B cell (primary cell): ENCODE data around the gene KLHL22. TPM values are rescaled to one million over a fixed set of nuclear protein-coding genes. Genes with fewer than 3 reads are reported as not detected.

Experiments used
- ATAC-seq: fragments of 200-7000 bp; cut with Tn5 transposase; one replicate; pipeline ENCODE4 v1.10.0; 2021; ENCODE audit warnings: low read depth, mild to moderate bottlenecking, moderate number of reproducible peaks, moderate library complexity
- CTCF ChIA-PET: fragments of 350-600 bp; sonication (Branson Sonifier 250); formaldehyde crosslinking; loops from one replicate; lab custom pipeline; 2021; ENCODE audit warnings: antibody characterized with exemption, inconsistent platforms; lab: Charles Lee
- POLR2A ChIA-PET: fragments of 350-600 bp; sonication (Branson Sonifier 250); formaldehyde crosslinking; loops from one replicate; lab custom pipeline; 2021; ENCODE audit warnings: antibody characterized with exemption; lab: Charles Lee
- DNase-seq: peaks from one replicate; pipeline ENCODE4 v3.0.0; 2013
- H2AFZ ChIP-seq: 2 replicates; pipeline ENCODE4 v1.6.1; 2012; ENCODE audit warnings: mild to moderate bottlenecking, low read depth, low read length; ENCODE audit not compliant: insufficient read depth, poor library complexity, severe bottlenecking
- H3K27ac ChIP-seq, 2 donors: 1 replicate in 1 of 2; 2 replicates in 1 of 2; pipeline ENCODE4 v1.5.1; 2012 to 2013; ENCODE audit warnings: low read length in 2 of 2, mild to moderate bottlenecking in 2 of 2, moderate library complexity in 1 of 2
- H3K27me3 ChIP-seq, 4 experiments: fragments of 200-600 bp in 1 of 4; sonication (generic) in 1 of 4; replicated peaks in 1 of 4; 1 replicate in 2 of 4; 2 replicates in 2 of 4; pipeline versions ENCODE4 v1.6.1 to v1.7.0; 2013 to 2016; ENCODE audit warnings: low read length in 3 of 4, mild to moderate bottlenecking in 2 of 4, mixed read lengths in 1 of 4, moderate library complexity in 1 of 4; ENCODE audit not compliant: insufficient read depth in 4 of 4, control insufficient read depth in 3 of 4; ENCODE audit errors: control extremely low read depth in 1 of 4
- H3K36me3 ChIP-seq, 2 experiments: replicated peaks in 1 of 2; 1 replicate in 1 of 2; 2 replicates in 1 of 2; pipeline versions ENCODE4 v1.6.1 to v1.7.1; 2013; ENCODE audit warnings: low read length in 1 of 2; ENCODE audit not compliant: insufficient read depth in 2 of 2, control insufficient read depth in 1 of 2; ENCODE audit errors: control extremely low read depth in 1 of 2, extremely low read depth in 1 of 2
- H3K4me1 ChIP-seq, 2 donors: fragments of 200-600 bp in 1 of 2; sonication (generic) in 1 of 2; 1 replicate in 1 of 2; 2 replicates in 1 of 2; pipeline versions ENCODE4 v1.5.1 to v1.6.1; 2013 to 2017; ENCODE audit warnings: low read length in 2 of 2; ENCODE audit not compliant: control insufficient read depth in 2 of 2, insufficient read depth in 2 of 2
- H3K4me2 ChIP-seq: replicated peaks from 2 replicates; pipeline ENCODE3; 2012; ENCODE audit warnings: mild to moderate bottlenecking, low read depth, low read length; ENCODE audit not compliant: poor library complexity, severe bottlenecking
- H3K4me3 ChIP-seq, 5 experiments: fragments of 200-600 bp in 1 of 5; sonication (generic) in 1 of 5; 1 replicate in 3 of 5; 2 replicates in 2 of 5; pipeline versions ENCODE4 v1.5.1 to v1.7.0; 2011 to 2016; ENCODE audit warnings: low read length in 4 of 5, mild to moderate bottlenecking in 4 of 5, low read depth in 2 of 5, control low read depth in 1 of 5, moderate library complexity in 1 of 5; ENCODE audit not compliant: insufficient read depth in 1 of 5; ENCODE audit errors: control extremely low read depth in 1 of 5, extremely low read depth in 1 of 5
- H3K79me2 ChIP-seq: fragments of 200-600 bp; sonication (generic); one replicate; pipeline ENCODE4 v1.6.0; 2016; ENCODE audit warnings: low read length; ENCODE audit not compliant: control insufficient read depth, insufficient read depth
- H3K9ac ChIP-seq: fragments of 200-600 bp; sonication (generic); 2 replicates; pipeline ENCODE4 v1.6.1; 2017; ENCODE audit warnings: mild to moderate bottlenecking, low read length, moderate library complexity
- H3K9me3 ChIP-seq, 3 donors: one replicate each; pipeline versions ENCODE4 v1.6.1 to v1.7.1; 2013; ENCODE audit warnings: low read length in 2 of 3; ENCODE audit not compliant: control insufficient read depth in 2 of 3, insufficient read depth in 1 of 3; ENCODE audit errors: control extremely low read depth in 1 of 3
- H4K20me1 ChIP-seq: 2 replicates; pipeline ENCODE4 v1.6.0; 2012; ENCODE audit warnings: mild to moderate bottlenecking, low read length; ENCODE audit not compliant: insufficient read depth, control insufficient read depth, poor library complexity, severe bottlenecking
- H3K27ac Mint-ChIP-seq: one replicate; pipeline ENCODE4 v1.8.0; 2021; ENCODE audit warnings: mixed read lengths
- H3K27me3 Mint-ChIP-seq: one replicate; pipeline ENCODE4 v1.8.0; 2021; ENCODE audit warnings: mixed read lengths
- H3K4me1 Mint-ChIP-seq: one replicate; pipeline ENCODE4 v1.8.0; 2021; ENCODE audit warnings: mixed read lengths
- H3K4me3 Mint-ChIP-seq: one replicate; pipeline ENCODE4 v1.8.0; 2021; ENCODE audit warnings: mixed read lengths
- H3K9me3 Mint-ChIP-seq: one replicate; pipeline ENCODE4 v1.8.0; 2022; ENCODE audit warnings: mixed read lengths; ENCODE audit not compliant: insufficient read depth
- CTCF ChIP-seq: fragments of 200-600 bp; IDR thresholded peaks from one replicate; pipeline ENCODE4 v1.8.0; 2022; ENCODE audit warnings: antibody characterized with exemption, mild to moderate bottlenecking
- EZH2 ChIP-seq: IDR thresholded peaks from 2 replicates; pipeline ENCODE4 v1.6.1; 2012; ENCODE audit warnings: borderline replicate concordance, low read depth, mild to moderate bottlenecking, moderate library complexity, low read length; ENCODE audit not compliant: insufficient read depth, poor library complexity, severe bottlenecking
- WGBS: methylation state at CpG from one replicate; pipeline ENCODE4 v1.1.5; 2013; ENCODE audit warnings: missing lambda C conversion rate; ENCODE audit not compliant: insufficient coverage; 5-methylcytosine and 5-hydroxymethylcytosine counted together
- intact Hi-C: fragments of 100-400 bp; cut with micrococcal nuclease; formaldehyde crosslinking; loops from one replicate; pipeline ENCODE4 v1.10.0; 2022
- polyA plus RNA-seq: library from polyadenylated mRNA; depleted of rRNA; stranded (reverse); fragments of >200 nt; gene quantifications from 2 replicates; pipeline ENCODE4 v1.2.3, GENCODE V29; 2012
- total RNA-seq, 2 donors: library from RNA; stranded (reverse); fragments of 120-200 nt in 1 of 2; gene quantifications; 1 replicate in 1 of 2; 2 replicates in 1 of 2; pipeline versions ENCODE4 v1.2.3 to v1.2.4, GENCODE V29; 2013 to 2022

The KLHL22 gene
- total and polyA plus RNA-seq, 2 donors (not counting 1 experiment from before 2014, with no cell fraction given) = 37.0 to 45.6 TPM

GRCh38 chr22:20422271-20423007 is 73.2 kb downstream of the KLHL22 start:
- H3K27ac Mint-ChIP-seq = no peak overlapping the region
- no peak overlapping the region for H3K4me3 ChIP-seq
- TF ChIP-seq CTCF = no peak
- no peak for TF ChIP-seq EZH2
- no peak overlapping the region for H2AFZ ChIP-seq
- H3K4me3 Mint-ChIP-seq = no peak overlapping the region
- peaks cover 0 to 5% (median 0%) of the 10 kb centered on the region in 3 donors for H3K9me3 ChIP-seq
- H4K20me1 ChIP-seq = no peaks in the 10 kb centered on the region
- H3K27me3 ChIP-seq = peaks cover 0 to 41% (median 15%) of the 10 kb centered on the region in 4 experiments
- peaks cover 11 to 16% of the 10 kb centered on the region in 2 donors for H3K4me1 ChIP-seq
- H3K79me2 ChIP-seq = no peaks in the 10 kb centered on the region
- no peak overlapping the region for H3K9ac ChIP-seq
- peaks cover 10% of the 10 kb centered on the region for H3K4me1 Mint-ChIP-seq
- no peaks in the 10 kb centered on the region for H3K36me3 ChIP-seq
- no peak overlapping the region for H3K4me2 ChIP-seq
- ATAC-seq (no peak), DNase-seq (no peak)
- WGBS = 56% methylated on average over 19 of the region's 21 CpGs
- intact Hi-C loops = no loop called here
- ChIA-PET CTCF (interaction anchor here (0.6 to 1.2 kb wide), 2 partner anchors 19 to 34 kb away, joined by 3 read pairs; no protein-coding TSS in a partner anchor), POLR2A (no interaction called here)
- peaks cover 19% of the 10 kb centered on the region for H3K27me3 Mint-ChIP-seq
- H3K9me3 Mint-ChIP-seq = no peaks in the 10 kb centered on the region
- no peak overlapping the region for H3K27ac ChIP-seq

- H3K4me3 ChIP-seq = no peak overlapping the region
- H3K9ac ChIP-seq = no peak overlapping the region
- no peaks in the 10 kb centered on the region for H4K20me1 ChIP-seq
- CTCF ChIA-PET = no interaction called here
- no peak overlapping the region for H3K4me3 Mint-ChIP-seq
- ATAC-seq = no peak
- H3K79me2 ChIP-seq = no peaks in the 10 kb centered on the region
- H3K4me1 ChIP-seq = peaks cover 11 to 13% of the 10 kb centered on the region in 2 donors
- H3K9me3 ChIP-seq = peaks cover 0 to 5% (median 0%) of the 10 kb centered on the region in 3 donors
- H3K4me1 Mint-ChIP-seq = peaks cover 9% of the 10 kb centered on the region
- no peak for DNase-seq
- no peak overlapping the region for H3K4me2 ChIP-seq
- no peak overlapping the region for H3K27ac Mint-ChIP-seq
- H3K27me3 Mint-ChIP-seq = peaks cover 12% of the 10 kb centered on the region
- POLR2A ChIA-PET = interaction anchor here (0.6 to 0.9 kb wide), 2 partner anchors 14 to 46 kb away, joined by 3 to 4 read pairs; no protein-coding TSS in a partner anchor
- H3K36me3 ChIP-seq = no peaks in the 10 kb centered on the region
- 96% methylated on average over 7 of the region's 7 CpGs for WGBS
- H3K9me3 Mint-ChIP-seq = no peaks in the 10 kb centered on the region
- no peak overlapping the region for H3K27ac ChIP-seq
- TF ChIP-seq CTCF (no peak), EZH2 (no peak)
- peaks cover 0 to 32% (median 7%) of the 10 kb centered on the region in 4 experiments for H3K27me3 ChIP-seq
- no peak overlapping the region for H2AFZ ChIP-seq
- intact Hi-C loops = no loop called here
Measured at GRCh38 chr22:20421507-20421874, 74.1 kb downstream of the KLHL22 start.
